Kidney epithelial cell (primary cell): ENCODE results near the gene NDUFA12. TPM values are rescaled to one million over a fixed set of nuclear protein-coding genes. Genes with fewer than 3 reads are reported as not detected.

Experiments
- DNase-seq: peaks from one replicate; pipeline ENCODE4 v3.0.0-alpha.2; 2010; ENCODE audit warnings: low read depth
- H3K27me3 ChIP-seq: 2 replicates; pipeline ENCODE4 v1.6.0; 2011; ENCODE audit warnings: low read length; ENCODE audit not compliant: control insufficient read depth, insufficient read depth
- H3K36me3 ChIP-seq: 2 replicates; pipeline ENCODE4 v1.5.1; 2011; ENCODE audit warnings: low read length; ENCODE audit not compliant: control insufficient read depth, insufficient read depth
- H3K4me3 ChIP-seq: 2 replicates; pipeline ENCODE4 v1.5.1; 2011; ENCODE audit warnings: low read depth, mild to moderate bottlenecking, control low read depth, low read length
- total RNA-seq: library from RNA; depleted of rRNA; stranded (reverse); fragments of >200 nt; gene quantifications from 2 replicates; pipeline ENCODE4 v1.2.3, GENCODE V29; 2015
- TF ChIP-seq, protein P1 (sequence below): IDR thresholded peaks from 2 replicates; pipeline ENCODE4 v1.5.1; 2011; ENCODE audit warnings: mild to moderate bottlenecking, moderate library complexity, low read length, control low read depth, inconsistent platforms; ENCODE audit not compliant: insufficient read depth, poor library complexity, severe bottlenecking

NDUFA12 gene
- total RNA-seq, 1 donor from 2014 or later: 123 TPM

DNA sequence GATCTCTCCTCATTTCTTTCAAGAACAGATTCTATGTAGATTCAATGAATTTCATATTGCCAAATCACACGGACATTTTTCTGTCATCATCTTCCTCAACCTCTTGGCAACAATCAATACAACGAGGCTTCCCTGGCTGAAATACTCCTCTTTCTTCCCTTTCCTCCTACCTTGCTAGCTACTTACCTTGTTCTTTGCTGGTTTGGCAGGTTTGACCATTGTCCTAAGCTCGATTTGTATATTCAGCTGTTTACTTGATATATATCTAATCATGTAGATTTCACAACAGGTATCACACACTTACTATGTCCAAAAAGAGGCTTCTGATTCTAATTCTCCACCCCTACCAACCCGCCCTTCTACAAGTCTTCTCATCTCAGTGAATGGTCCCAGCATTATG lies 23.6 kb downstream of the NDUFA12 start:
- DNase-seq: no peak
- Histone ChIP-seq H3K36me3 (no peaks in the 10 kb centered on the region), H3K27me3 (no peaks in the 10 kb centered on the region), H3K4me3 (no peak overlapping the region)
- TF ChIP-seq, protein P1, sequence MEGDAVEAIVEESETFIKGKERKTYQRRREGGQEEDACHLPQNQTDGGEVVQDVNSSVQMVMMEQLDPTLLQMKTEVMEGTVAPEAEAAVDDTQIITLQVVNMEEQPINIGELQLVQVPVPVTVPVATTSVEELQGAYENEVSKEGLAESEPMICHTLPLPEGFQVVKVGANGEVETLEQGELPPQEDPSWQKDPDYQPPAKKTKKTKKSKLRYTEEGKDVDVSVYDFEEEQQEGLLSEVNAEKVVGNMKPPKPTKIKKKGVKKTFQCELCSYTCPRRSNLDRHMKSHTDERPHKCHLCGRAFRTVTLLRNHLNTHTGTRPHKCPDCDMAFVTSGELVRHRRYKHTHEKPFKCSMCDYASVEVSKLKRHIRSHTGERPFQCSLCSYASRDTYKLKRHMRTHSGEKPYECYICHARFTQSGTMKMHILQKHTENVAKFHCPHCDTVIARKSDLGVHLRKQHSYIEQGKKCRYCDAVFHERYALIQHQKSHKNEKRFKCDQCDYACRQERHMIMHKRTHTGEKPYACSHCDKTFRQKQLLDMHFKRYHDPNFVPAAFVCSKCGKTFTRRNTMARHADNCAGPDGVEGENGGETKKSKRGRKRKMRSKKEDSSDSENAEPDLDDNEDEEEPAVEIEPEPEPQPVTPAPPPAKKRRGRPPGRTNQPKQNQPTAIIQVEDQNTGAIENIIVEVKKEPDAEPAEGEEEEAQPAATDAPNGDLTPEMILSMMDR: no peak

DNA sequence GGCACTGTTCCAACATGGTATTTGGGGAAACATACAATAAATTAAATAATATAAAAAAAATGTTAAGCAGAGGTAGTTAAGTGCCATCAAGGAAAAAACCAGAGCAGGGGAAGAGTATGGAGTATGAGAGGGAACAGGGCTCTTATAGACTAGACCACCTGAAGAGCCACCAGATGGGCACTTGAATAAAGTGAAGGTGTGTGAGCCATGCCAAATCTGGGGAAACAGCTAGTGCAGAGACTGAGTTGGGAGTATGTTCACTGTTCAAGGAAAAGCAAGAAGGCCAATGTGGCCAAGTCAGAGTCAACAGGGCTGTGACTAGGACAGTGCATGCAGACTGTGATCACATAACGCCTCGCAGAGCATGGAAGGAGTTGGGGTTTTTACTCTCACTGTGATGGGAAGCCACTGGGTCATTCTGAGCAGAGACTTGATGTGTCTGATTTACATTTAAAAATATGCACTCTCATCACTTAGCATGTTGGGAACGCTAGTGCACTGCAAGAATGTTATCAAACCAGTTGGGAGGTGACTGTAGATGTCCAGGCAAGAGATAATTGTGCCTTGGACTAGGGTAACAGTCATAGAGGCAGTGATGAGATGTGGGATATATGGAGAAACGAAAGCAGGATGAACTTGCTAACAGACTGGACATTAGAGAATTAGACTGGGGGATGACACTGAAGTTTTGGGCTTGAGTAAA lies 25.6 kb downstream of the NDUFA12 start:
- no peak for DNase-seq
- Histone ChIP-seq H3K36me3 (no peaks in the 10 kb centered on the region), H3K27me3 (no peaks in the 10 kb centered on the region), H3K4me3 (no peak overlapping the region)
- TF ChIP-seq, protein P1: no peak

DNA sequence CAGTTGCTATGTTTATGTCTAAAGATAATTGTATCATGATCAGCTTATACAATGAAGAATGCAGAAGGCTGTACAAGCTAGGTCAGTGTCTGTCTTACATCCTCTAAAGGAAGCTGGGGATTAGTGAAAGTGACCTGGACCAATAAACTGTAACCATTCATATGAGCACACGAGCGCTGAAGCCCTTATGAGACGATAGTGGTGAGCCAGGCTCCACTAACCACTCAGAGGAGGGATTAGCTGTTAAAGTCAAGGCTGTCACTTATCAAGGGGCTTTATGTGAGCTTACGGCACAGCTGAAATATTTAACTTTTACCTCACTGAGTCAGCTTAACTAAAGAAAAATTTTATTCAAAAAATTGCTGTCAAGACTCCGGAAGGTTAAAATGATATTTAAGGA lies 30.3 kb downstream of the NDUFA12 start:
- TF ChIP-seq, protein P1: no peak
- DNase-seq: no peak
- no peak overlapping the region for H3K4me3 ChIP-seq
- H3K27me3 ChIP-seq: no peaks in the 10 kb centered on the region
- no peaks in the 10 kb centered on the region for H3K36me3 ChIP-seq

DNA sequence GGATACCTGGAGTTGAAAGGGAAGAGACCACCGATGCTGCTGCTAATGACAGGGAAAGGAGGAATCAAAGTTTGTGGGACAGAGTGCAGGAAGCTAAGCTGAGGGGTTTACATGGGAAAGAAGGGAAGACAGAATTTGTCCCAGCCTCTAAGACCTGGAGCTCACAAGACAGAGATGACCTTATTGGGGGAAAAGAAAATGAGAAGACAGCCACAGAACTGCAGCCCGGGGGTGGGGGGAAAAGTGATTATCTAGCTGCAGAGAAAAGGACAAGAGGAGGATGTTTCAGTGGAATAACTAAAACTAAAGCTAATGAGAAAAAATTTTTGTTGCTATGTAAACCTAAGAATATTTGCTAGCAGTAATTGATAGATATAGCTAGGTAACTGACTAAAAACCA lies 30.7 kb downstream of the NDUFA12 start:
- TF ChIP-seq, protein P1: no peak
- no peak for DNase-seq

DNA sequence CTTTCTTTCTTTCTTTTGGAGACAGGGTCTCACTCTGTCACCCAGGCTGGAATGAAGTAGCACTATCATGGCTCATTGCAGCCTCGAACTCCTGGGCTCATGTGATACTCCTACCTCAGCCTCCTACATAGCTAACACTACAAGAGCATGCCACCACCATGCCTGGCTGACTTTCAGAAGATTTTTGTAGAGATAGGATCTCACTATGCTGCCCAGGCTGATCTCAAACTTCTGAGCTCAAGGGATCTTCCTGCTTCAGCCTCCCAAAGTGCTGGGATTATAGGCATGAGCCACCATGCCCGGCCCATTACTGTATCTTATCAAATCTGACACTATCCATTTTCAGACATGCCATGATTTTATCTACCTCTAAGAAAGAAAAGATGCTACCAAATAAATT lies 31.6 kb downstream of the NDUFA12 start:
- Histone ChIP-seq H3K27me3 (no peaks in the 10 kb centered on the region), H3K36me3 (no peaks in the 10 kb centered on the region), H3K4me3 (no peak overlapping the region)
- TF ChIP-seq, protein P1: no peak
- DNase-seq: no peak

More for the DNA sequence above, 30.7 kb downstream of the NDUFA12 start:
- no peaks in the 10 kb centered on the region for H3K36me3 ChIP-seq
- no peak overlapping the region for H3K4me3 ChIP-seq
- H3K27me3 ChIP-seq: no peaks in the 10 kb centered on the region

DNA sequence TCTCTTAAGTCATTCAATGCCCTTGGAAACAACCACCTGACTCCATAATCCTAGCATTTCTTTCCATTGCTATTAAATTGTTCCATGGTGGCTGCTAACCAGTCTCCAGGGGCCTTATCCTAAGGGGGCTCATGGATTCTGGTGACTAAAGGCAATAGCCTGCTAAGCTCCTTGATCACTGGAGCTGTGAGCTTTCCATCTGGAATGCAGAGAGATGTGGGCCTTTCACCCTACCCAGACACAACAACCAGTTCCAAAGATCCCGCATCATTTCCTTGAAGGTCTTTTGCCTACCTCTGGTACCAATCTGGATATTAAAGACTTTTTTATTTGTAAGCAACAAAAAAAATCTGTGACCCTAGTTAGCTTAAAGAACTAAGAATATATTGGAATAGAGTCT lies 32.9 kb downstream of the NDUFA12 start:
- TF ChIP-seq, protein P1: no peak
- no peaks in the 10 kb centered on the region for H3K27me3 ChIP-seq
- DNase-seq: no peak
- no peak overlapping the region for H3K4me3 ChIP-seq
- H3K36me3 ChIP-seq: no peaks in the 10 kb centered on the region
